H9 (cell line): ENCODE data around the gene HACL1. TPM values are rescaled to one million over a fixed set of nuclear protein-coding genes. Genes with fewer than 3 reads are reported as not detected.
A peak's percentile ranks its signal among the peaks of the same experiment; 100 is the strongest.

Experiments
- DNase-seq: peaks from one replicate; pipeline ENCODE4 v3.0.0-alpha.2; 2017
- H2AFZ ChIP-seq: one replicate; pipeline ENCODE4 v1.6.1; 2013; ENCODE audit warnings: mild to moderate bottlenecking, low read length, control low read depth, moderate library complexity
- H2AK5ac ChIP-seq: 2 replicates; pipeline ENCODE4 v1.6.1; 2013; ENCODE audit warnings: low read length, control low read depth, mixed read lengths; ENCODE audit not compliant: insufficient read length
- H2BK120ac ChIP-seq: one replicate; pipeline ENCODE4 v1.6.1; 2013; ENCODE audit warnings: low read depth, mild to moderate bottlenecking, low read length, control low read depth, inconsistent platforms; ENCODE audit not compliant: poor library complexity, severe bottlenecking
- H2BK12ac ChIP-seq: 2 replicates; pipeline ENCODE4 v1.6.1; 2013; ENCODE audit warnings: low read length, control low read depth, mixed read lengths, low read depth; ENCODE audit not compliant: insufficient read length
- H2BK15ac ChIP-seq: 2 replicates; pipeline ENCODE4 v1.6.1; 2013; ENCODE audit warnings: low read depth, low read length, control low read depth
- H2BK20ac ChIP-seq: one replicate; pipeline ENCODE4 v1.6.1; 2013; ENCODE audit warnings: low read depth, mild to moderate bottlenecking, low read length, control low read depth, inconsistent platforms; ENCODE audit not compliant: poor library complexity, severe bottlenecking
- H2BK5ac ChIP-seq: 2 replicates; pipeline ENCODE4 v1.6.1; 2013; ENCODE audit warnings: low read length, control low read depth, mixed read lengths; ENCODE audit not compliant: insufficient read length
- H3K14ac ChIP-seq: 2 replicates; pipeline ENCODE4 v1.6.1; 2013; ENCODE audit warnings: low read length, control low read depth; ENCODE audit not compliant: insufficient read depth
- H3K18ac ChIP-seq: 2 replicates; pipeline ENCODE4 v1.6.1; 2013; ENCODE audit warnings: low read depth, mild to moderate bottlenecking, mixed read lengths, low read length, control low read depth; ENCODE audit not compliant: insufficient read length
- H3K23ac ChIP-seq: 2 replicates; pipeline ENCODE4 v1.6.1; 2013; ENCODE audit warnings: low read length, control low read depth, mixed read lengths, low read depth; ENCODE audit not compliant: insufficient read length
- H3K23me2 ChIP-seq: 2 replicates; pipeline ENCODE4 v1.6.1; 2013; ENCODE audit warnings: low read depth, mild to moderate bottlenecking, mixed read lengths, low read length, control low read depth; ENCODE audit not compliant: insufficient read length, poor library complexity, severe bottlenecking
- H3K27ac ChIP-seq: 2 replicates; pipeline ENCODE4 v1.5.1; 2013; ENCODE audit warnings: low read length, control low read depth, mixed read lengths, low read depth; ENCODE audit not compliant: insufficient read length
- H3K27me3 ChIP-seq: 2 replicates; pipeline ENCODE4 v1.6.1; 2013; ENCODE audit warnings: low read length, control low read depth, inconsistent platforms; ENCODE audit not compliant: insufficient read depth
- H3K4ac ChIP-seq: 2 replicates; pipeline ENCODE4 v1.6.1; 2013; ENCODE audit warnings: low read depth, mild to moderate bottlenecking, control low read depth, inconsistent platforms, low read length, moderate library complexity
- H3K4me1 ChIP-seq: 2 replicates; pipeline ENCODE4 v1.6.1; 2013; ENCODE audit warnings: low read length, control low read depth, inconsistent platforms; ENCODE audit not compliant: insufficient read depth
- H3K4me2 ChIP-seq: 2 replicates; pipeline ENCODE4 v1.6.1; 2013; ENCODE audit warnings: low read length, control low read depth, mixed read lengths; ENCODE audit not compliant: insufficient read length, insufficient read depth
- H3K56ac ChIP-seq: 2 replicates; pipeline ENCODE4 v1.6.1; 2013; ENCODE audit warnings: low read depth, mild to moderate bottlenecking, mixed read lengths, low read length, control low read depth; ENCODE audit not compliant: insufficient read length
- H3K79me1 ChIP-seq: 2 replicates; pipeline ENCODE4 v1.6.1; 2013; ENCODE audit warnings: low read depth, mild to moderate bottlenecking, moderate library complexity, low read length, control low read depth, inconsistent platforms; ENCODE audit not compliant: insufficient read depth, poor library complexity, severe bottlenecking
- H3K79me2 ChIP-seq: 2 replicates; pipeline ENCODE4 v1.6.1; 2013; ENCODE audit warnings: low read length, control low read depth, inconsistent platforms; ENCODE audit not compliant: insufficient read depth
- H3K9ac ChIP-seq: 2 replicates; pipeline ENCODE4 v1.6.1; 2013; ENCODE audit warnings: low read length, control low read depth, mixed read lengths; ENCODE audit not compliant: insufficient read length; ENCODE audit errors: extremely low read depth
- H3K9me3 ChIP-seq: one replicate; pipeline ENCODE4 v1.6.1; 2013; ENCODE audit warnings: low read depth, low read length, inconsistent platforms; ENCODE audit not compliant: control insufficient read depth
- H3T11ph ChIP-seq: one replicate; pipeline ENCODE4 v1.6.1; 2013; ENCODE audit warnings: mild to moderate bottlenecking, low read length, control low read depth, inconsistent platforms
- H4K20me1 ChIP-seq: one replicate; pipeline ENCODE4 v1.6.1; 2013; ENCODE audit not compliant: control insufficient read depth, insufficient read length, insufficient read depth
- H4K5ac ChIP-seq: 2 replicates; pipeline ENCODE4 v1.6.1; 2013; ENCODE audit warnings: low read depth, mild to moderate bottlenecking, mixed read lengths, low read length, control low read depth; ENCODE audit not compliant: insufficient read length
- H4K8ac ChIP-seq: replicated peaks from 2 replicates; pipeline ENCODE4 v1.6.1; 2013; ENCODE audit warnings: low read length, control low read depth, mixed read lengths, low read depth; ENCODE audit not compliant: insufficient read length
- H4K91ac ChIP-seq: 2 replicates; pipeline ENCODE4 v1.6.1; 2013; ENCODE audit warnings: low read depth, mild to moderate bottlenecking, moderate library complexity, mixed read lengths, low read length, control low read depth; ENCODE audit not compliant: insufficient read length
- H3K27ac Mint-ChIP-seq, 3 experiments: 2 replicates in 2 of 3; 3 replicates in 1 of 3; pipeline ENCODE4 v1.8.0; 2020 to 2021; ENCODE audit warnings: mixed read lengths in 3 of 3, mild to moderate bottlenecking in 1 of 3, moderate library complexity in 1 of 3
- H3K27me3 Mint-ChIP-seq: 2 replicates; pipeline ENCODE4 v1.8.0; 2021; ENCODE audit warnings: low read depth, mild to moderate bottlenecking, moderate library complexity, mixed read lengths
- H3K36me3 Mint-ChIP-seq, 3 experiments: 2 replicates in 2 of 3; 3 replicates in 1 of 3; pipeline ENCODE4 v1.8.0; 2020 to 2021; ENCODE audit warnings: low read depth in 3 of 3, mixed read lengths in 3 of 3; ENCODE audit not compliant: insufficient read depth in 1 of 3
- H3K4me1 Mint-ChIP-seq, 2 experiments: 2 replicates each; pipeline ENCODE4 v1.8.0; 2020; ENCODE audit warnings: mixed read lengths in 2 of 2
- H3K4me3 Mint-ChIP-seq, 2 experiments: 2 replicates in 1 of 2; 3 replicates in 1 of 2; pipeline ENCODE4 v1.8.0; 2020 to 2021; ENCODE audit warnings: mild to moderate bottlenecking in 2 of 2, mixed read lengths in 2 of 2, moderate library complexity in 1 of 2
- H3K9me3 Mint-ChIP-seq, 2 experiments: 2 replicates in 1 of 2; 3 replicates in 1 of 2; pipeline ENCODE4 v1.8.0; 2020; ENCODE audit warnings: mild to moderate bottlenecking in 2 of 2, mixed read lengths in 2 of 2, moderate library complexity in 1 of 2
- WGBS: extraction: QIAGEN DNeasy Blood & Tissue Kit; methylation state at CpG from one replicate; pipeline ENCODE4 v1.1.7; 2013; ENCODE audit warnings: missing lambda C conversion rate, low lambda C conversion rate, mixed read lengths; ENCODE audit not compliant: insufficient read length; ENCODE audit errors: extremely low coverage; 5-methylcytosine and 5-hydroxymethylcytosine counted together
- total RNA-seq: library from RNA; stranded (reverse); gene quantifications from 2 replicates; pipeline ENCODE4 v1.2.1, GENCODE V29; 2021
- TF ChIP-seq, protein P1 (sequence below): fragments of 200-600 bp; sonication (generic); conservative IDR thresholded peaks from 3 replicates; pipeline ENCODE4 v1.8.0; 2021; ENCODE audit warnings: antibody characterized with exemption, mild to moderate bottlenecking

HACL1 gene
- total RNA-seq, 1 experiment from 2014 or later = 52.6 TPM

DNA sequence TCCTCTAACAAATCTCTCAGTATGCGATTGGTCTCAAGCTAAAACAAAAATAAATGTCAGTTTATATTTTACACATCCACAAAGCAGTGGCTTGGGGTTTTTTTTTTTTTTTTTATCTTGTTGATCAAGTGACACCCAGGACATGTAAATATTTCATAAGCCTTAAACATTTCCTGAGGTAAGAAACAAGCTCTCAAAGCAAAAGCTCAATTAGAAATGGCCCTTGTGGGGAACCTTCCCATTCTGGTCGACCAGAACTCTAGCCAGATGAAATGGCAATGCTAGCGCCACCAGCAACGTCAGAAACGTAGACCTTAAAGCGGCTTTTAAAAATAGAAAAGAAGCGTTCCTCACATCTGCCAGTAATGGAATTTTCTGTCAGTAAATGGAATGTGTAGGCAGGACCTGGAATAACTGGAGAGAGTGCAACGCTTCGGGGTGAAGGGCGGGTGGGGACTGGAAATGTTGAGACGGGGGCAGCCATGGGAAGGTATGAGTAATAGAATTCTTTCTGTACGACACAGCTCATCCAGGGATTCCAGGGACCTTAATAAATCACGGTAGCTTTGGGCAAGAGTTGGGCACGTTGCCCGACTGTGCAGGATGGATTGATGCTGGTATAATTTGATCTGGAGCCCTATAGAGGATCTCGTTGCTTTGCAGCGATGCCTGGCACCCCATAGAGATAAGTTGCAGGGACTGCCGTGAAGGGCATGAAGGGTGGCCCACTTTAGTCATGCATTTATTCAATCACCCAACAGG lies 44.6 kb upstream of the HACL1 start:
- Histone ChIP-seq H3K9me3 (no peaks in the 10 kb centered on the region), H3K18ac (no peak overlapping the region), H3K4me1 (peaks cover 5% of the 10 kb centered on the region; the same call in 1 of the 2 replicates), H3K27ac (no peak overlapping the region), H2BK15ac (no peak overlapping the region), H2AFZ (no peak overlapping the region), H3K23me2 (no peaks in the 10 kb centered on the region), H3K4me2 (no peak overlapping the region), H3K56ac (no peak overlapping the region), H3T11ph (no peak overlapping the region), H3K27me3 (no peaks in the 10 kb centered on the region), H3K9ac (no peak overlapping the region), H3K4ac (no peak overlapping the region), H4K91ac (no peak overlapping the region), H4K5ac (no peak overlapping the region), H2BK120ac (no peak overlapping the region), H4K20me1 (no peaks in the 10 kb centered on the region), H2BK5ac (no peak overlapping the region), H3K14ac (no peak overlapping the region), H3K79me1 (no peaks in the 10 kb centered on the region), H2BK20ac (no peak overlapping the region), H4K8ac (no peak overlapping the region), H2AK5ac (no peak overlapping the region), H3K23ac (no peak overlapping the region), H3K79me2 (no peaks in the 10 kb centered on the region), H2BK12ac (no peak overlapping the region)
- Mint-ChIP-seq H3K36me3 (peaks cover 12 to 42% (median 42%) of the 10 kb centered on the region in 3 experiments), H3K9me3 (no peaks in the 10 kb centered on the region; a peak in 1 of 5 replicates), H3K27ac (0 out of 7 replicates have a peak overlapping the region, but pooled peaks of 1 of the 3 experiments have one; percentile 61), H3K4me1 (peaks cover 12 to 21% of the 10 kb centered on the region in 2 experiments), H3K4me3 (no peak overlapping the region), H3K27me3 (no peaks in the 10 kb centered on the region)
- DNase-seq = no peak
- TF ChIP-seq, protein P1, sequence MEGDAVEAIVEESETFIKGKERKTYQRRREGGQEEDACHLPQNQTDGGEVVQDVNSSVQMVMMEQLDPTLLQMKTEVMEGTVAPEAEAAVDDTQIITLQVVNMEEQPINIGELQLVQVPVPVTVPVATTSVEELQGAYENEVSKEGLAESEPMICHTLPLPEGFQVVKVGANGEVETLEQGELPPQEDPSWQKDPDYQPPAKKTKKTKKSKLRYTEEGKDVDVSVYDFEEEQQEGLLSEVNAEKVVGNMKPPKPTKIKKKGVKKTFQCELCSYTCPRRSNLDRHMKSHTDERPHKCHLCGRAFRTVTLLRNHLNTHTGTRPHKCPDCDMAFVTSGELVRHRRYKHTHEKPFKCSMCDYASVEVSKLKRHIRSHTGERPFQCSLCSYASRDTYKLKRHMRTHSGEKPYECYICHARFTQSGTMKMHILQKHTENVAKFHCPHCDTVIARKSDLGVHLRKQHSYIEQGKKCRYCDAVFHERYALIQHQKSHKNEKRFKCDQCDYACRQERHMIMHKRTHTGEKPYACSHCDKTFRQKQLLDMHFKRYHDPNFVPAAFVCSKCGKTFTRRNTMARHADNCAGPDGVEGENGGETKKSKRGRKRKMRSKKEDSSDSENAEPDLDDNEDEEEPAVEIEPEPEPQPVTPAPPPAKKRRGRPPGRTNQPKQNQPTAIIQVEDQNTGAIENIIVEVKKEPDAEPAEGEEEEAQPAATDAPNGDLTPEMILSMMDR = no peak
- no CpG with 5 or more reads among the region's 18 CpGs for WGBS
